ENCODE measurements around the gene TMEM243.

TMEM243 gene

DNA sequence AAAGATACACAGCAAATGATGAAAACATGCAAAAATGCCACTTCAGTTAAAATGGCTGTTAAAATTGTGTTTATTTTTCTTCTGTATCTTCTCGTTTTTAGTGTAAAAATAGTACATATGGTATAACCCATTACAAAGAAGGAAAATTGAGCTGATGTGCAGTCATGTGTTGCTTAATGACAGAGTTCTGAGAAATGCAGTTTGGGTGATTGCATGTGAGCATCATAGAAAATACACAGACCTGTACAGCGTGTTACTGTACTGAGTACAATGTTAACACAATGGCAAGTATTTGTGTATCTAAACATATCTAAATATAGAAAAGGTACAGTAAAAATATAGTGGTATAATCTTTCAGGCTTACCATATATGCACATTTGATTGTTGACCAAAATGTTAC lies 60.0 kb downstream of the TMEM243 start:
- no peak for DNase-seq (ENCODE audit: low read depth in 2 of 2)

GRCh38 chr7:87156709-87157108 lies 62.8 kb downstream of the TMEM243 start:
- no peak for DNase-seq (ENCODE audit: low read depth in 2 of 2)

DNA sequence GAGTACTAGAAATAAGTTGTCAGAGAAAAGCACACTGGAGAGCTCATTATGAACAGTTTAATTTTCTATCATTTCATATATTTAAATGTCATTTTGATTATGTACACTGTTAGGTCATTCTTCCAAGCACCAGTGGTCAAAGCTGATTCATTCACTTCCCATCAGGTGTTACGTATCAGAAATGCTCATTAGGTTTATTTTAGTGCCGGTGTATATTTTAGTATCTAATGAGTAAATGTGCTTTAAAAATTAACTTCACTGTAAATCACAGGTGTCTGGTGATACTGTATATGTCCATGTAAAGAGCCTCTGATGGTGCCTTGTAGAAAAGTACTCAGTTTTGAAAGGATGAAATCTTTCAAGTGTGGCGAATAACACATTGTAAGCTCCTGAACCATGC lies 63.7 kb downstream of the TMEM243 start:
- DNase-seq (ENCODE audit: low read depth in 2 of 2): no peak

DNA sequence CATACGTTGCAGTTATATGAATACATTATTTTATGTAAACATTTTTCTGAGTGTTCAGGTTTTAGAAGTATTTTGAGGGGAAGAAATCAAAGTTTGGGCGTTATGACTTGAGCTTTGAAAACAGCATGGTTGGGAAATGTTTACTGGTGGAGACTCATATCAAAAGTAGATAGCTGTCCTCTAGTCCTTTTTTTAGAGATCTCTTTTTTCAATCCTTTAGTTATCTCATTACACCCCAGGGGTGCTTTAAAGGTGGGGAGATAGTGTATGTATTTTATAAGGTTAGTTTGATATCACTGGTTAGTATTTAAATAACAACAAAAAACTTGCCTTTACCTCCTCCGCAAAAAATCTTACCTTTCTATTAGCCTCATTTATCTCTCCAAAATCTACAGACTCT lies 65.0 kb downstream of the TMEM243 start:
- no peak for DNase-seq (ENCODE audit: low read depth in 2 of 2)

DNA sequence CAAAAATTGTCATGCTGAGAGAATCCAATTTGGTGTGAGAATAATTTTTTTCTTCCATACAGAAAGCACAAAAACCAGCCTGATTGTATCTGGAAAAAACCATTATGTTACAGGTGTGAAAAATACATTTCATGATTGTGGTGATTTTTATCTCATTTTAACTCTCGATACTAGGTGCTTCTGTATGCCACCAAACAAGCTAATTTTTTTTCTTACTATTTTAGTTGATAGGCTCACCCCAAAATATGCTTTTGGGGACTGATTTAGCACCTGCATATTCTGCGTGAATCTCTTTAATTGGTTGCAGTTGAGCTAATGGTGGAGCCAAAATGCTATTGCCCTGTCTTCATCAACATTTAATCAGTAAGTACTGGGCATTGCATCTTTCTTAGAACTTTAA lies 65.4 kb downstream of the TMEM243 start:
- DNase-seq (ENCODE audit: low read depth in 2 of 2): no peak

- DNase-seq (ENCODE audit: low read depth in 2 of 2): no peak
These were observed 66.5 kb downstream of the TMEM243 start for GRCh38 chr7:87152897-87153641.

- peak; percentile 92 for DNase-seq (ENCODE audit: low read depth in 2 of 2)
These were observed 67.2 kb downstream of the TMEM243 start, which contains the start of gene DMTF1 for GRCh38 chr7:87152112-87152896. Gene DMTF1, plus strand, starts transcription at chr7:87152453. Its CDS starts 12,489 bp downstream, at chr7:87164942.

GRCh38 chr7:87151729-87152111 lies 67.8 kb downstream of the TMEM243 start:
- DNase-seq (ENCODE audit: low read depth in 2 of 2): no peak

DNA sequence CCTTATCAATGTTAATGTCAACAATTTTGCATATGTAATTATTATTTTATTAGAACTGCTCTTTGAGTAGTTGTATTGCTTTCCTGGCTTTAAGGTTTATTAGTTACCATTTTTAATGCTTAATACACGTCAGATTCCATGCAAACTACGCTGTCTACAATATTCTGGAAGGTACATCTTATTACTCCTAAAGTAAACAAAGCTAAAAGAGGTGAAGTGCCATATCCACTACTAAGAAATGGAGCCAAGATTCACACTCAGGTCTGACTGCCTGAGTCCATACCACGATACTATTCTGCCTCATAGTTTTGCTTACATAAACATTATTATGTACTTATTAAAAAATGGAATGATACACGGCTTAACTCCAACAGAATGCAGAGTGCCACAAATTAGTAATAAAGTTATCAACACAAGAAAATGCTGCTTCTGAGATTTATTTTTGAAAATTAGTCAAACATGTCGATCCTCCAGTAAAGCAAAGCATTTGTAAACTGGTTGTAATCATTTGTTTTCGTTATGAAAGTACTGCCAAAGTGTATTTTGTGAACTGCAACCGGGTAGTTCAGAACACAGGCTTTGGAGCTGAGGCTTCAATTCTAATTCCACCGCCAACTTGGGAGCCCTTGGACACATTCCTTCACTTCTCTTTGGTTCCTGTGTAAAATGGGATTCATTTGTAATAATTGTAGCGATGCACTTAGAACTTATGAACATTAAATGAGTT lies 68.4 kb downstream of the TMEM243 start:
- no peak for DNase-seq (ENCODE audit: low read depth in 2 of 2)

DNA sequence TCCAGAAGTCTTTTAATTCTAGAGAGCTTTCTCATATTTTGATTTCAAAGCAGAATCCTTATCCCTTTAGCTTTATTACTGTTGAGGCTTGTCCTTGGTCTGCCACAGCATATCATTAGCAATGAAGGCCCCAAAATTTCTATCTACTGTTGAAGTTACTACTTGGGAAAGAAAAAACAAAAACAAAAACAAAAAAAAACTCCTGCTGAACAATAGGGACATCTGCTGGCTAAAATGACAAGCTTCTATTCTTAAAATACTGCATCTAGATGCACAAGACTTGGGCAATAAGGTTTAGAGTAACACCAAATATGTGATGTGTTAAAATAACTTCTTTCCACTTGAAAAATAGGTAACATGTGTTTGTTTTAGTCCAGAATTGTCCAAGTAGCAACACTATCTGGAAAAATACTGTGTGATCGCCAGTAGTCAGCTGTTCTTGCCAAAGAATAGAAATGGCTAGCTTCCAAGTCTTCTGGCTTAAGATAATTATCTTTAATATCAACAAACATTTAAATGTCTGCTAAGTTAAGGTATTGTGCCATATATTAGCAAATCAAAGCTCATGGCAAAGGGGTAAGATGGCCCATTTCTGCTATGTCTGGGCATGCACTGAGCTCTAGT lies 71.1 kb downstream of the TMEM243 start:
- no peak for DNase-seq (ENCODE audit: low read depth in 2 of 2)

DNA sequence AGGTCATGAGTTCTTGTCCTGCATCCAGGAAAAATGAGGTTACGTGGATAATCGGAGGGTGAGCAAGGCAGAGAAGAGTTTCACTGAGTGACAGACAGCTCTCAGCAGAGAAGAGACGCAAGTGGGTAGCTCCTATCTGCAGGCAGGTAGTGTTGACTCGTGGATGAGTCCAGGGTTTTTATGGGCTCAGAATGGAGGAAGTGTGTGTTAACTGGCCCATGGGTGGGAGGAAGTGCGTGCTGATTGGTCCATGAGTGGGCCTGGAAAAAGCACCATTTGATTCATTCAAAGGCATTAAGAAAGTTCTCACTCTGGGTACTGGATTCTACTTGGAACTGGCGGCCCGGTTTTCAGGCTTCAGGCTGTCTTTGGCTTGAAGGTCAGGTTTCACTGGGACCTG lies 72.0 kb downstream of the TMEM243 start:
- DNase-seq (ENCODE audit: low read depth in 2 of 2): no peak

DNA sequence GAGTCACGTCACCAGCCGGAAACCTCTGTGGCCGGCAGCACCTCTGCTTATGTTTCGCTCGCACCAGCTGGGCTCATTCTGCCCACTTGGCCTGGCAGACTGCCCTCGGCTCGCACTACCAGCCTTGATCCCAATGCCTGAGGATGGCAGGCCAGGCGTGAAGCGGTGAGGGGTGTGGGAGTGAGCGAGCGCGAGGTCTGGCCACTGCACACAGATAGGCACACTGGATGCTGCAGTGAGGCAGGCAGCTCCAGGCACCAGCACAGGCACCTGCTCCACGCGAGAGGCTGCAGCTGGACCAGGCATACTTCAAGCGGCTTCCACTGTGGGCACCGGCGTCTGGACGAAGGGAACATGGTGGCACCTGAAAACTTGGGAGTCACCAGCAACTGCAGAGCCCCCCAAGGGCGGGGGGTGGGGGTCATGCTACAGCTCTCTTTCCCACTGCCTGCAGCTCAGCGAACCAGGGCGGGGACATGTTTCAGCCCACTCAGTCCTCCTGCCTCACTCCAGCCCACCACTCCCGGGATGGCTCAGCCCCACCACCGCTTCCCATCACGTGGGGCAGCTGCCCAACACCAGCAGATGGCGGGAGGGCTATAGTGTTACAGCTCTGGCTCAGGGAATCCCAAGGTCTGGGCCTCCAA lies 72.7 kb downstream of the TMEM243 start:
- DNase-seq (ENCODE audit: low read depth in 2 of 2): no peak

Data from fibroblast of skin of left quadriceps (primary cell).